ENCODE data around the gene RASGEF1B. TPM values are rescaled to one million over a fixed set of nuclear protein-coding genes. Genes with fewer than 3 reads are reported as not detected.
"Not testable (repeated sequence)": the region's sequence is repeated elsewhere in the genome, so short reads cannot be mapped to it uniquely, and the experiment has no call there.

Gene RASGEF1B
- total and polyA plus RNA-seq, 5 donors = 4.3 to 10.6 (median 9.2) TPM

GRCh38 chr4:81409836-81410235 is 61.9 kb downstream of the RASGEF1B start:
- no peaks in the 10 kb centered on the region for H3K4me1 ChIP-seq (ENCODE audit: control insufficient read depth, insufficient read depth, low read length)
- no peaks in the 10 kb centered on the region for H3K9me3 ChIP-seq (ENCODE audit: control insufficient read depth, low read length)
- intact Hi-C loops (cut with DNase I) = loop anchor here (5.0 to 10.0 kb wide), 4 partner anchors 435 to 857 kb away; no protein-coding TSS in a partner anchor
- DNase-seq = no peak
- no peak for ATAC-seq
- H3K27me3 ChIP-seq (ENCODE audit: control insufficient read depth, insufficient read depth) = no peaks in the 10 kb centered on the region
- 87% methylated on average over 4 of the region's 4 CpGs for WGBS
- no peak overlapping the region for H3K27ac ChIP-seq (ENCODE audit: low read length)
- H3K4me3 ChIP-seq (ENCODE audit: low read length) = no peak overlapping the region

- Histone ChIP-seq H3K9me3 (ENCODE audit: control insufficient read depth, low read length) (no peaks in the 10 kb centered on the region), H3K27ac (ENCODE audit: low read length) (no peak overlapping the region), H3K4me1 (ENCODE audit: control insufficient read depth, insufficient read depth, low read length) (no peaks in the 10 kb centered on the region), H3K4me3 (ENCODE audit: low read length) (no peak overlapping the region), H3K27me3 (ENCODE audit: control insufficient read depth, insufficient read depth) (no peaks in the 10 kb centered on the region)
- DNase-seq = no peak
- 53% methylated on average over 7 of the region's 7 CpGs for WGBS
- no peak for ATAC-seq
- intact Hi-C loops (cut with DNase I) = loop anchor here (5.0 to 10.0 kb wide), 4 partner anchors 436 to 859 kb away; no protein-coding TSS in a partner anchor
These were observed 63.4 kb downstream of the RASGEF1B start for GRCh38 chr4:81408341-81408740.

GRCh38 chr4:81407726-81408125 is 64.0 kb downstream of the RASGEF1B start:
- intact Hi-C loops (cut with DNase I) = loop anchor here (2.0 to 10.0 kb wide), 5 partner anchors 437 to 861 kb away; no protein-coding TSS in a partner anchor
- ATAC-seq = no peak
- WGBS = 83% methylated on average over 4 of the region's 4 CpGs

DNA sequence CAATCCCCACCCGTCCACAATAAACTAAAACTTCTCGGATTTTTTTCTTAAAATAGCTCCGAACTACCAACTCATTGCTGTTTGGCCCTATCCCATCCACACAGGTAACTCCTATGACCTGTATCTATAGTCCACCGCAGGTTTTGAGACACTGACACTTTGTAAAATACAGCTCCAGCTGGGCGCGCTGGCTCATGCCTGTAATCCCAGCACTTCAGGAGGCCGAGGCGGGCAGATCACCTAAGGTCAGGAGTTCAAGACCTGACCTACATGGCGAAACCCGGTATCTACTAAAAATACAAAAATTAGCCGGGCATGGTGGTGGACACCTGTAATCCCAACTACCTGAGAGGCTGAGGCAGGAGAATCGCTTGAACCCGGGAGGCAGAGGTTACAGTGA is 65.2 kb downstream of the RASGEF1B start:
- not testable (repeated sequence) for H3K27me3 ChIP-seq (ENCODE audit: control insufficient read depth, insufficient read depth); H3K9me3 ChIP-seq (ENCODE audit: control insufficient read depth, low read length); H3K27ac ChIP-seq (ENCODE audit: low read length); H3K4me3 ChIP-seq (ENCODE audit: low read length); ATAC-seq; H3K4me1 ChIP-seq (ENCODE audit: control insufficient read depth, insufficient read depth, low read length); DNase-seq
- intact Hi-C loops (cut with DNase I) = loop anchor here (2.0 to 10.0 kb wide), 5 partner anchors 438 to 862 kb away; no protein-coding TSS in a partner anchor
- WGBS = 79% methylated on average over 13 of the region's 13 CpGs

More at GRCh38 chr4:81407726-81408125, 64.0 kb downstream of the RASGEF1B start:
- H3K27me3 ChIP-seq (ENCODE audit: control insufficient read depth, insufficient read depth) = no peaks in the 10 kb centered on the region
- H3K4me1 ChIP-seq (ENCODE audit: control insufficient read depth, insufficient read depth, low read length) = no peaks in the 10 kb centered on the region
- no peak overlapping the region for H3K27ac ChIP-seq (ENCODE audit: low read length)
- no peak for DNase-seq
- H3K9me3 ChIP-seq (ENCODE audit: control insufficient read depth, low read length) = no peaks in the 10 kb centered on the region
- no peak overlapping the region for H3K4me3 ChIP-seq (ENCODE audit: low read length)

- no peak for DNase-seq
- peak overlapping the region; percentile 26 for H3K4me3 ChIP-seq (ENCODE audit: low read length)
- H3K9me3 ChIP-seq (ENCODE audit: control insufficient read depth, low read length) = no peaks in the 10 kb centered on the region
- no peak overlapping the region for H3K27ac ChIP-seq (ENCODE audit: low read length)
- no peaks in the 10 kb centered on the region for H3K27me3 ChIP-seq (ENCODE audit: control insufficient read depth, insufficient read depth)
- ATAC-seq = peak; percentile 70 to 82
- WGBS = under 1% methylated on average over 4 of the region's 4 CpGs
- no peaks in the 10 kb centered on the region for H3K4me1 ChIP-seq (ENCODE audit: control insufficient read depth, insufficient read depth, low read length)
- intact Hi-C loops (cut with DNase I) = loop anchor here (2.0 to 10.0 kb wide), 5 partner anchors 439 to 863 kb away; no protein-coding TSS in a partner anchor
These were observed 65.8 kb downstream of the RASGEF1B start for GRCh38 chr4:81405900-81406401.

DNA sequence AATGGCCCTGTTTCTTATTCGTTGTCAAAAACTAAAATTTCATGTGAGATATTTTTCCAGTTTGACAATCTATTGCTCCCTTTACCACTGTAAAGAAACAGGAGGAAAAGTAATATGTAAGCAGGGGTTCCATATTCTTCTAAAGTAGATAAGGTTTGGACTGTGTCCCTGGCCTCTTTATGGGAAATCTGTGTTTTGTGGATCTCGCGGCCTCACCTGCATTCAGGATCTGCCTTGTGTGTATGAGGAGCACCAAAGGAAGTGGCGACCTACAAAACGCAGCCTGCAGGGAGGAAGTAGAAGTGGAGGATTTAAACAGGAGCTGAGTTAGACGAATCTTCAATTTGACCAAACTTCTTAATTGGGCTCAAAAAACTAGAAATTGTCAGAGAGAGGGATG is 67.0 kb downstream of the RASGEF1B start:
- ATAC-seq = no peak
- intact Hi-C loops (cut with DNase I) = loop anchor here (5.0 to 10.0 kb wide), 4 partner anchors 440 to 863 kb away; no protein-coding TSS in a partner anchor
- Histone ChIP-seq H3K27ac (ENCODE audit: low read length) (no peak overlapping the region), H3K4me1 (ENCODE audit: control insufficient read depth, insufficient read depth, low read length) (no peaks in the 10 kb centered on the region), H3K4me3 (ENCODE audit: low read length) (no peak overlapping the region), H3K27me3 (ENCODE audit: control insufficient read depth, insufficient read depth) (no peaks in the 10 kb centered on the region), H3K9me3 (ENCODE audit: control insufficient read depth, low read length) (no peaks in the 10 kb centered on the region)
- DNase-seq = no peak
- WGBS = 76% methylated on average over 6 of the region's 6 CpGs

- DNase-seq (no peak), ATAC-seq (no peak)
- H3K4me3 ChIP-seq (ENCODE audit: low read length) = no peak overlapping the region
- H3K9me3 ChIP-seq (ENCODE audit: control insufficient read depth, low read length) = no peaks in the 10 kb centered on the region
- 79% methylated on average over 2 of the region's 2 CpGs for WGBS
- H3K4me1 ChIP-seq (ENCODE audit: control insufficient read depth, insufficient read depth, low read length) = peaks cover 3% of the 10 kb centered on the region
- H3K27ac ChIP-seq (ENCODE audit: low read length) = no peak overlapping the region
- intact Hi-C loops (cut with DNase I) = loop anchor here in 2 of 4 donors (10.0 kb wide), 2 partner anchors 441 to 801 kb away; no protein-coding TSS in a partner anchor
- no peaks in the 10 kb centered on the region for H3K27me3 ChIP-seq (ENCODE audit: control insufficient read depth, insufficient read depth)
These were observed 67.4 kb downstream of the RASGEF1B start for GRCh38 chr4:81404294-81404693.

GRCh38 chr4:81399306-81400086 is 72.2 kb downstream of the RASGEF1B start:
- no peaks in the 10 kb centered on the region for H3K27me3 ChIP-seq (ENCODE audit: control insufficient read depth, insufficient read depth)
- peaks cover 3% of the 10 kb centered on the region for H3K4me1 ChIP-seq (ENCODE audit: control insufficient read depth, insufficient read depth, low read length)
- ATAC-seq (no peak), DNase-seq (no peak)
- intact Hi-C loops (cut with DNase I) = loop anchor here in 2 of 4 donors (10.0 kb wide), 2 partner anchors 445 to 805 kb away; no protein-coding TSS in a partner anchor
- H3K4me3 ChIP-seq (ENCODE audit: low read length) = no peak overlapping the region
- H3K27ac ChIP-seq (ENCODE audit: low read length) = no peak overlapping the region
- H3K9me3 ChIP-seq (ENCODE audit: control insufficient read depth, low read length) = no peaks in the 10 kb centered on the region
- WGBS = 60% methylated on average over 7 of the region's 7 CpGs

- WGBS = 75% methylated on average over 4 of the region's 4 CpGs
- Histone ChIP-seq H3K27ac (ENCODE audit: low read length) (no peak overlapping the region), H3K4me3 (ENCODE audit: low read length) (no peak overlapping the region), H3K4me1 (ENCODE audit: control insufficient read depth, insufficient read depth, low read length) (peaks cover 3% of the 10 kb centered on the region), H3K9me3 (ENCODE audit: control insufficient read depth, low read length) (no peaks in the 10 kb centered on the region), H3K27me3 (ENCODE audit: control insufficient read depth, insufficient read depth) (no peaks in the 10 kb centered on the region)
- ATAC-seq (no peak), DNase-seq (no peak)
- intact Hi-C loops (cut with DNase I) = no loop called here
These were observed 73.3 kb downstream of the RASGEF1B start for GRCh38 chr4:81398379-81398778.

DNA sequence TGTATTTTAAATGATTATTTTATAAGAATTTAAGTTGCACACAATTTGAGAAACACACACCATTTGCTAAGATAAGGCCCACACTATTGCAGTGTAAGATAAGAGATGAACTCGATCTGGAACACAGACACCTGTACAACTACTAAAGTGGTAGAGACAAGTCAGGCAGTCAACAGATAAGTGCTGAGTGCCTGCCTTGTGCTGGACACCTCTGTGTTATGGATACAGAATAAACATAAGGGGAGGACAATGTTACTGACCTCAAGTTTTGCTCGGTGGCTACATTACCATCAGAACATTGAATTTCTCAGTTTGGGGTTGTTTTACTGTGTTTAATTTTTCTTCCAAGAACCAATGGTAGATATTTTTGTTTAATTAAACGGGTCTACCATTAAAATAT is 74.1 kb downstream of the RASGEF1B start:
- H3K27me3 ChIP-seq (ENCODE audit: control insufficient read depth, insufficient read depth) = no peaks in the 10 kb centered on the region
- ATAC-seq (peak; percentile 86 to 88), DNase-seq (peak in 1 of 3 donors; percentile 46)
- no peak overlapping the region for H3K27ac ChIP-seq (ENCODE audit: low read length)
- intact Hi-C loops (cut with DNase I) = no loop called here
- H3K4me1 ChIP-seq (ENCODE audit: control insufficient read depth, insufficient read depth, low read length) = peaks cover 3% of the 10 kb centered on the region
- H3K9me3 ChIP-seq (ENCODE audit: control insufficient read depth, low read length) = no peaks in the 10 kb centered on the region
- no peak overlapping the region for H3K4me3 ChIP-seq (ENCODE audit: low read length)
- WGBS = 62% methylated on average over 3 of the region's 3 CpGs

DNA sequence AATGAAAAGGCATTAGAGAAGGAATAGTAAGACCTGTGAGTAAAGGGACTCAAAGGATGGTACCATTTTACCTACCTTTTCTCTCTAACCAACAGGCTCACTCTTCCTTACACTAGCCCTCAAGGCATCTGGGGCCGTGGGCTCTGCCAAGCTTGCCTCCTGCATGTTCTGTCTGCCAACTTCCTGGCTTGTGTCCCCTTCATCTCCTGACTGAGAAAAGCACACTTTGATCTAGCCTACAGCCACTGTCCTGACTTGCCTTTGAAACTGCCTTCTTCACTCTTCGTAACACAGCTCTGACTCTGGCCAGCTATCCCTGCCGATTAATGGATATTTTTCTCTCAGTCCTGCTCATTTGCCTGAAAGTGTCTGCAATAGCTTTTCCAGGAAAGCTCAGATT is 76.5 kb downstream of the RASGEF1B start:
- Histone ChIP-seq H3K4me3 (ENCODE audit: low read length) (no peak overlapping the region), H3K27me3 (ENCODE audit: control insufficient read depth, insufficient read depth) (no peaks in the 10 kb centered on the region), H3K27ac (ENCODE audit: low read length) (peak overlapping the region; percentile 6), H3K9me3 (ENCODE audit: control insufficient read depth, low read length) (no peaks in the 10 kb centered on the region), H3K4me1 (ENCODE audit: control insufficient read depth, insufficient read depth, low read length) (peaks cover 3% of the 10 kb centered on the region)
- intact Hi-C loops (cut with DNase I) = no loop called here
- ATAC-seq (peak; percentile 37 to 68), DNase-seq (no peak)
- 67% methylated on average over 3 of the region's 3 CpGs for WGBS
